Esophagus squamous epithelium (tissue), 5 donors: Measurements from ENCODE around the gene STAG1. TPM values are rescaled to one million over a fixed set of nuclear protein-coding genes. Genes with fewer than 3 reads are reported as not detected.

Experiments
- DNase-seq: peaks from one replicate; lab custom pipeline; 2025; lab: John Stamatoyannopoulos, UW
- H3K27ac ChIP-seq, 4 donors: fragments of 200-600 bp; sonication (generic); one replicate each; pipeline ENCODE4 v1.5.1; 2016 to 2019; ENCODE audit warnings: mild to moderate bottlenecking in 1 of 4
- H3K27me3 ChIP-seq, 4 donors: fragments of 200-600 bp; sonication (generic); 1 replicate in 3 of 4; 2 replicates in 1 of 4; pipeline versions ENCODE4 v1.5.1 to v1.6.0; 2017 to 2021; ENCODE audit warnings: antibody characterized with exemption in 1 of 4
- H3K36me3 ChIP-seq, 3 donors: fragments of 200-600 bp; sonication (generic); one replicate each; pipeline ENCODE4 v1.5.1; 2016 to 2019
- H3K4me1 ChIP-seq, 3 donors: fragments of 200-600 bp; sonication (generic); one replicate each; pipeline ENCODE4 v1.5.1; 2017 to 2019
- H3K4me3 ChIP-seq, 4 donors: fragments of 200-600 bp; sonication (generic); 1 replicate in 3 of 4; 2 replicates in 1 of 4; pipeline ENCODE4 v1.5.1; 2016 to 2019; ENCODE audit warnings: mild to moderate bottlenecking in 2 of 4, moderate library complexity in 1 of 4
- H3K9me3 ChIP-seq, 3 donors: fragments of 200-600 bp; sonication (generic); one replicate each; pipeline ENCODE4 v1.5.1; 2016 to 2019
- CTCF ChIP-seq, 6 experiments: fragments of 450-650 bp in 4 of 6; fragments of 200-600 bp in 2 of 6; sonication (generic) in 2 of 6; IDR thresholded peaks; one replicate each; pipeline ENCODE4 v1.5.1; 2016 to 2019; ENCODE audit warnings: antibody characterized with exemption in 6 of 6, mild to moderate bottlenecking in 4 of 6, moderate library complexity in 4 of 6
- POLR2A ChIP-seq, 4 donors: fragments of 450-650 bp; IDR thresholded peaks; one replicate each; pipeline ENCODE4 v1.6.1; 2017; ENCODE audit warnings: antibody characterized with exemption in 4 of 4, mild to moderate bottlenecking in 4 of 4, moderate library complexity in 3 of 4
- WGBS, 2 donors: methylation state at CpG; one replicate each; pipeline ENCODE4 v1.1.5; 2018; 5-methylcytosine and 5-hydroxymethylcytosine counted together
- intact Hi-C: fragments of 100-400 bp; cut with DNase I; formaldehyde crosslinking; loops from one replicate; pipeline ENCODE4 v1.15.0; 2022
- total RNA-seq, 4 donors: library from RNA; depleted of rRNA; stranded (reverse); fragments of >200 nt; gene quantifications; one replicate each; pipeline ENCODE4 v1.1.0, GENCODE V29; 2016
- donor health status: DM: yes; HTN: yes; CAD: no.

Gene STAG1
- total RNA-seq, 4 donors from 2014 or later: 10.9 to 42.9 (median 24.9) TPM

GRCh38 chr3:136708333-136708985 is 43.7 kb downstream of the STAG1 start:
- Histone ChIP-seq H3K27me3 (no peaks in the 10 kb centered on the region), H3K4me3 (no peak overlapping the region), H3K4me1 (peaks cover 0 to 5% (median 0%) of the 10 kb centered on the region in 3 donors), H3K36me3 (peaks cover 0 to 19% (median 0%) of the 10 kb centered on the region in 3 donors), H3K27ac (no peak overlapping the region), H3K9me3 (no peaks in the 10 kb centered on the region)
- WGBS, 2 donors: 81 to 85% methylated on average over 3 of the region's 3 CpGs
- TF ChIP-seq CTCF (IDR thresholded peaks at IDR 0.05): no peak
- intact Hi-C loops: no loop called here
- DNase-seq: no peak

- DNase-seq: no peak
- TF ChIP-seq CTCF (IDR thresholded peaks at IDR 0.05): no peak
- TF ChIP-seq POLR2A (IDR thresholded peaks at IDR 0.05): no peak
- 92 to 93% methylated on average over 4 of the region's 4 CpGs for WGBS, 2 donors
These were observed 48.7 kb downstream of the STAG1 start for GRCh38 chr3:136703429-136703828.

DNA sequence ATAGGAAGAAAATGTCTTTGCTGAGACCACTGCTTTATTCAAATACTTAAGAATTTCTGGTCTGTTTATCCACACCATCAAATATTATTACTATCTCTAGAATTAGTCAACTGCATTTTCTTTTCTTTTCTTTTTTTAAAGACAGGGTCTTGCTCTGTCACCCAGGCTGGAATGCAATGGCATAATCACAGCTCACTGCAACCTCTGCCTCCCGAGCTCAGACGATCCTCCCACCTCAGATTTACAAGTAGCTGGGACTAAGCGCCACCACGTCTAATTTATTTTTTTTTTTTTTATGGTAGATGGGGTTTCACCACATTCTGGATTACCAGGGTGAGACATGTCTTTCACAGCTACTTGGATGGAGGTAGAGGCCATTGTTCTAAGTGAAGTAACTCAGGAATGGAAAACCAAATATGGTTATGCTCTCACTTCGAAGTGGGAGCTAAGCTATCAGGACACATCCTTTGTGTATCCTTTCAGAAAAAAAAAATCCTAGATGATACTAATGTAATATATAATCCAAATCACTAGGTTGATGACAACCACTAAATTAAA is 52.8 kb downstream of the STAG1 start:
- no peak for DNase-seq
- 73 to 80% methylated on average over 5 of the region's 5 CpGs for WGBS, 2 donors
- TF ChIP-seq CTCF (IDR thresholded peaks at IDR 0.05): no peak
- no peak for TF ChIP-seq POLR2A (IDR thresholded peaks at IDR 0.05)
- H3K4me1 ChIP-seq: no peaks in the 10 kb centered on the region
- intact Hi-C loops: no loop called here
- no peak overlapping the region for H3K4me3 ChIP-seq
- no peaks in the 10 kb centered on the region for H3K27me3 ChIP-seq
- no peak overlapping the region for H3K27ac ChIP-seq
- H3K9me3 ChIP-seq: no peaks in the 10 kb centered on the region
- peaks cover 0 to 6% (median 0%) of the 10 kb centered on the region in 3 donors for H3K36me3 ChIP-seq

More at GRCh38 chr3:136703429-136703828, 48.7 kb downstream of the STAG1 start:
- Histone ChIP-seq H3K9me3 (no peaks in the 10 kb centered on the region), H3K27ac (no peak overlapping the region), H3K36me3 (no peaks in the 10 kb centered on the region), H3K27me3 (no peaks in the 10 kb centered on the region), H3K4me1 (peaks cover 0 to 4% (median 0%) of the 10 kb centered on the region in 3 donors), H3K4me3 (no peak overlapping the region)
- intact Hi-C loops: no loop called here

DNA sequence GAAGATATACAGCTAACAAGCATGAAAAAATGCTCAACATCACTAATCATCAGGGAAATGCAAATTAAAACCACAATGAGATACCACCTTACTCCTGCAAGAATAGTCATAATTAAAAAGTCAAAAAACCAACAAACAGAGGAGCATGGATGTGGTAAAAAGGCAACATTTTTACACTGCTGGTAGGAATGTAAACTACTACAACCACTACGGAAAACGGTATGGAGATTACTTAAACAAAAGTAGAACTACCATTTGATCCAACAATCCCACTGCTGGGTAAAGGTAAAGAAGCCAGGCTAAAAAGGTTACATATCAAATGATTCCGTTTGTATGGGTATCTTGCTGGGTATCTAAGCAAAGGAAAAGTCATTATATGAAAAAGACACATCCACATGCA is 53.8 kb downstream of the STAG1 start:
- Histone ChIP-seq H3K27me3 (no peaks in the 10 kb centered on the region), H3K36me3 (peaks cover 0 to 6% (median 0%) of the 10 kb centered on the region in 3 donors), H3K9me3 (no peaks in the 10 kb centered on the region), H3K4me1 (peaks cover 0 to 3% (median 0%) of the 10 kb centered on the region in 3 donors), H3K27ac (no peak overlapping the region), H3K4me3 (no peak overlapping the region)
- WGBS, 2 donors: 82 to 87% methylated on average over 3 of the region's 3 CpGs
- DNase-seq: no peak
- TF ChIP-seq CTCF (IDR thresholded peaks at IDR 0.05): no peak
- no peak for TF ChIP-seq POLR2A (IDR thresholded peaks at IDR 0.05)
- intact Hi-C loops: no loop called here

DNA sequence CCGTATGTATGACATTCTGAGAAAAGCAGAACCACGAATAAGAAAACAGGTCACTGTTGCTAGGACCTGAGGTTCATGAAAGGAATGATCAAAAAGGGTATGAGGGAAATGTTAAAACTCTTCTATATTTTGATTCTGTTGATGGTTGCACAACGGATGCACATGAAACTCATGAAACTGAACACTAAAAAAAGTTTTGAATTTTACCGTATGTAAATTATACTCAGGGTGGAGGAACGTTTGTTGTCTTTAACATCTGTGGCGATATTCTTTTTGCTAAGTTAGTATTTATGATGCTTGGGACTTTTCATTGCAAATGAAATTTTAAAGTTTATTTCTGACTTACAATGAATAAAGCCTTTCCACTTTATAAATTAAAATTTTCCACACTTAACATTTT is 55.4 kb downstream of the STAG1 start:
- TF ChIP-seq CTCF (IDR thresholded peaks at IDR 0.05) (no peak), POLR2A (IDR thresholded peaks at IDR 0.05) (no peak)
- no peaks in the 10 kb centered on the region for H3K27me3 ChIP-seq
- H3K27ac ChIP-seq: no peak overlapping the region
- no peak for DNase-seq
- intact Hi-C loops: no loop called here
- WGBS, 2 donors: 92 to 94% methylated on average over 6 of the region's 6 CpGs
- H3K9me3 ChIP-seq: no peaks in the 10 kb centered on the region
- peaks cover 0 to 10% (median 0%) of the 10 kb centered on the region in 3 donors for H3K4me1 ChIP-seq
- no peak overlapping the region for H3K4me3 ChIP-seq
- peaks cover 0 to 6% (median 0%) of the 10 kb centered on the region in 3 donors for H3K36me3 ChIP-seq
